ENCODE measurements around the gene TBC1D21.

The TBC1D21 gene

DNA sequence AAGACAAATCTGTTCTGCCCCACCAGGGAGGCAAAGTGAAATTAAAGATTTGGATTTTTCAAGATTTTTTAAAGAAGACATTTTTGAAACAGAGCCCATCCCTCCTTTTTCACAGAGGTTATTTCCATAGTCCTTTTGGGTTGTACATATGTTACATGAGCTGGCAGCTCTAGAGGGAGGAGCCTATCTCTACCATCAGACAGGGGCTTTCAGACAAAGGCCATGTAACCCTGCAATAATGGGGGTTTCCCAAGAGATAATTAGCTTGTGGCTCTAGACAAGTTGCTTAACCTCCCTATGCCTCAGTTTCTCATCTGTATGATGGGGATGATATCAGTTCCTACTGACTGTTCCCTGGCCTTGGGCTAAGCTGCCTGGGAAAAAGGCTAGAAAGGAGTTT is 8.0 kb upstream of the TBC1D21 start:
- DNase-seq = no peak

DNA sequence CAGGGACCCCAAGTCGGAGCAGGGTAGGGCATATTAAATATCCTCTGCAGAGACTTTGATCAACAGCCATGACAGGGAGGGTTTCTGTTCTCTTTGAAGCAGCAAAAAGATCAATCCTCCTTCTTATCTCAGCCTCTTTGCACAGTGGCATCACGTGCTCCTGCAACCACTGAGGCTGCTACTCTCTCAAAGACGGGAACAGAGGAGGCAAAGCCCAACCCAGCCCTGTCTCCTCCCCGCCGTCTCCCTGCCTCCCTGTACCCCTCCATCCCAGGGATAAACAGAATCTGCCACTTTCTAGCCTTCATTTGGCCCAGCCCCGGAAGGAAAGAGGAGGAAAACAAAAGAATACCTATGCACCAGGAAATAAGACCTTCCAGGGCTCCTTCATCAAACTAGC is 7.5 kb upstream of the TBC1D21 start:
- no peak for DNase-seq

DNA sequence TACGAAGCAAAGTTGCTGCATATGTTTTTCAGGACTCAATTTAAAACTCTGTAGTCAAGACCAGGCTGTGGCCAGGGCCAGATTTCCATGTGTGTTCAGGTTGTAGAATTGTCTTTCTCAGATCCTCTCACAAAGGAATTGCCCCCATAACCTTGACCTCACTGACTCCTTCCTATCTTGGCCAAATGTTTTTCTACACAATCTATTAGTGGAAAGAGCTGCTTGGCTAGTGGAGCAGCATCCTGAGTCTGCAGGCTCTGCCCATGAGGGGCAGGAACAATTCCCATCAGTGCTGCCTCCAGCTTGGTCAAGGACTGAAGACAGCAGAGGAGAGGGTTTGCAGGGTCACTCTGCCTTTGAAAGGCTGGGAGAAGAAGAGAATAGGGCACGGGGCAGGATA is 6.9 kb upstream of the TBC1D21 start:
- DNase-seq = no peak

DNA sequence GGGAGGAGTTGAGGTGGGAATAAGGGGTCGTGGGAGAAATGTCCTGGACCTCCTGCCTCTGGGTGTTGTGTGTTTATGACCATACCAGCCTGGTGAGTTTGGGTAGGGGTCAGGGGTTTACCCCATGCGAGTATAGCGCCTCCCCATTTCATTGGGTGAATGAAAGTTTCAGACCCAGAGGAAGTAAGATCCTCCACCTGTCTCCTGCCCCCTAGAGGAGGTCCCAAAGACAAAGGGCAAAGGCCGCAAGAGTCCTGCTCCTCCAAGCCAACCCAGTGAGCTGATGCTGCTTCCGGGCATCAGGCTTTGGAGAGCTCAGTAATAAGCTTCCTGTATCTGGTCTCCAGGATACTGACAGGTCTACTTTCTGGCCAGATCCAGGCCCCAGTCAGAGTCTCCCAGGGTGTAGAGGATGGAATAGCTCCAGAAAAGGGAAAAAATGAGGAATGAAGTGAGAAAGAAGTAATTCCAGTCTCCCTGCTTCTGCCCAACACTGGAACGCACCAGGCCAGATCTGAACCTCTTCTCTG is 6.4 kb upstream of the TBC1D21 start:
- no peak for DNase-seq

DNA sequence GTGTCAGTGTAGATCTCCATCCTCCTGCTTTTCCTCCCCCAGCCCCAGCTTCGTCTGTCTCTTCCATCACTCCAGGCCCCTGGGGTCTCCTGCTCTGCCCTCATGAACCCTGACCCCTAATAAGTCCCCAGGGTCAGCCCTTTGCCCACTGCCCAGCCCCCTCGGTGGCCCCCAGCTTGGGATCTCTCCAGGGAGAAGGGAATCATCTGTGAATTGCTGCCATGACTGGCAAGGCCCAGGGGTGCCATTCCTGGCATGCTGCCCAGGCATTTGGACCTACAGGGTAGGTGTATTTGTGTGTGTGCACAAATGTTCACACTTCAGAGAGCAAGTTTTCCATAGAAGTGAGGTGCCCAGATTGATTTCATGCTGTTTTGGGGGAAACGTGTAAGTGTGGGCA is 5.9 kb upstream of the TBC1D21 start:
- no peak for DNase-seq

DNA sequence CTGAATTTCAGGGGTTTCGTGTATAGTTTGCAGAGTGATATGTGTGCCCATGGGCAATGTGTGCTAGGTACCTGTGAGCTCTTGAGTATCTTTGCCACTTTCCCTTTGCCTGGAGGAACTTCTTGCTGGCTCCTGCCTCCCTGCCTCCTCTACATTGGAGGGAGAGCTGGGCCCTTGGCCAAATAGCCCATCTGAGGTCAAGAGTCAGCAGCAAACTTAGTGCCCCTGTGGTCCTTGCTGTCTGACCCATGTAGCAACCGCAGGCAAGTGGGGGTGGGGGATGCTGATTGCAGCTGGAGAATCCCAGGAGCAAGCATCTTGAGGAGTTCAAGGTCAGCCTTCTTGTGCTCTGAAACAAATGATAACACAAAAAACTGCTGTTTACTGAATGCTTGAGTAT is 5.4 kb upstream of the TBC1D21 start:
- DNase-seq = no peak

DNA sequence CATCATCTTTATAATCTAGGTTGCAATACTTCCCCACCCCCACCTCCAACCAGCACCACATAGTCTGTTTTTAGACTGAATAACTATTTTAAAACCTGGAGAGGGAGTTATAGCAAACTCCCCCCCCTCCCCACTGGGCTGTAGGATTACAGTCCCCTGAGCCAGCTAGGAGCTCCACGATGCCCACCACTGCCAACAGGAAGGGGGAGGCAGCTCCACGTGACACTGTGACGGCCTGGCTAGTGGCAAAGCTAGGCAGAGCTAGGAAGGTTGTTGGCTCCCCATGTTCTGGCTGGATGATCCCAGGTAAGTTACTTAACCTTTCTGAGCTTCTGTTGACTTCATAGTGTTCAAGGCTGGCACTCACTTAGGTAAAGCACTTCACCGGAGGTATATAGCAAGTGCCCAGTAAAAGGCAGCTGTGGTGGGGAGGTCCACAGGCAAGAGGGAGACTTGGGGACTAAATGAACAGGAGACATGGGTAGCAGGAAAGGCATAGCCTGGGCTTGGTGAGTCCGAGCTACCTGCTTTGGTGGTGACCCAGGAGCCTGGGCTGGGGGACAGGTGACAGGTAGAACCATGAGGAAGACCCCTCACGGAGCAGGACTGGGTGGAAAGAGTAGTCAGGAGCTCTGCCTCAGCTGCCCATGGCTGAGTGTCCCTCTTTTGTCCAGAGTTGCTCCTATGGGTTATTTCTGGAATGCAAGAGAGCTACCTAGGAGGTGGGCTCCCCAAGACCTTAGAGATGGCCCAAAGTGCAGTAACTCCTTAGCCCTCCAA is 4.0 kb upstream of the TBC1D21 start:
- DNase-seq = no peak

DNA sequence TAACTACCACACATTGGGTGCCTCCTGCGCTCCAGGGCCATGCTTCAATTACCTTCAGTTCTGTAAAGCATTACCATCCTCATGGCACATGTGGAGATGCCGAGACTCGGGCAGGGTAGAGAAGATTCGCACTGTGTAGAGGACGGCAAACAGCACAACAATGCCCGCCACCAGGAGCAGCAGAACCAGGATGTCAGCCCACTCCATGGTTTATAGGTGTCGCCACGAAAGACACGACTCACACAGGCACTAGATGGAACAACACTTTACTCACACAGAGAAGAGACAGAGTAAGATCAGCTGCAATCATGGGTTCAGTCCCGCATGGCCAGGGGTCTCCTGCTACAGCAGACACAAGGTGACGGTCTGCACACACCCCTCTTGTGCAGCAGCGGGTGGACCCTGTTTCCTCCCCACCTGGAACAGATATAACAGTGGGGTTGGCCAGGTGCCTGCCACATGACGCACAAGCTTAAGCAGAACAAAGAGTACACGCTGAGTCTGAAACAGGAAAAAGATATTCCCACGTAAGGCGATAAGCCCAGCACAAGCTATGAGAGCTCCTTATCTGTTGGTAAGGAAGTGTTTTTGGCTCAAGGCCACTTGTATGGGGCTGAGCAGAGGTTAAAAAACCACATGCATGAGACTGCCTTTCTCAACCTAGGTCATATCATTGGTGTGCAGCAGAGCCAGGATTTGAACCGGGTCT is 2.5 kb upstream of the TBC1D21 start:
- no peak for DNase-seq

DNA sequence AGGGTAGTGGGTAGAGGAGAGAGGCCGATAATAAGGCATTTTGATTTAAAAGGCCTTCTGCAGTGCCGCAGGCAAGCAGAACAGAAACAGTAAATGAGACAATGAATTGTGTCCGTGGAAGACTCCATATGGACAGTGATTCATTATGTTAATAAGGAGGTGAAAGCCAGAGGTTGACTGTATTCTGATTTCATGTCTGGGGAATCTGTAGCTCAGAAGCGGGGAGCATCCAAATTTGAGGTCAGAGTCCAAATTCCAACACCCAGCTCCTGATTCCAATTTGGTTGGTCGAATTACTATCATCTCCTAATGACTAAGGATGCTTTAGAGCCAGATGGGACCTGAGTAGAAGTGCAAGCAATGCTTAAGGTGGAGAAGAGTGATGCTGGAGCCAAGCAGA is 1.0 kb upstream of the TBC1D21 start:
- DNase-seq = no peak

DNA sequence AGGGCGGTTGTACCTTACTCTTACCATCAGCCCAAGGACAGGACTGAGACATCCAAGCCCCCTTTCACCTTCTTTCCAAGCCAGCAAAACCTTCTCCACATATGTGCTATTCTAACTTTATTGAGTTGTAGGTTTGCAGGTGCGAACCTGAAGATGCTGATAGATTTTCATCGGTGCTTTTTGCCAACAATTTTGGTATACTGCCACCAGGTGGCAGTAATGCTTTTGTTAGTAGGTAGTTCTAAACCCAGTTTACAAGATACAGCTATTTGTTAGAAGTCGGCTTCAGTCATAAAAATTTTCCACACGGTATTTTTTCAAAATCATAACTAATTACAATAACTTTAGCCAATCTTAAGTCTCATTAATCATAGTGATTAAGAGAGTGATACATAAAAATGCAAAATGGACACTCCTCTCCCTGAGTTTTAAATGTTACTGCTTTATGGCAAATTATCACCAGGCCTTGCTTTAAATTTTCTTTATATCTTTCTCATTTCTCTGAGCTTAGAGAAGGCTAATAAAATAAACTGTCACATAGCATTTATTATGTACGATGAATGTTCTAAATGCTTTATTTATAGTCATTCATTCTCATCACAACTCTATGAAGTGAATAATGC is 636 bp downstream of the TBC1D21 start:
- DNase-seq = peak; percentile 14

DNA sequence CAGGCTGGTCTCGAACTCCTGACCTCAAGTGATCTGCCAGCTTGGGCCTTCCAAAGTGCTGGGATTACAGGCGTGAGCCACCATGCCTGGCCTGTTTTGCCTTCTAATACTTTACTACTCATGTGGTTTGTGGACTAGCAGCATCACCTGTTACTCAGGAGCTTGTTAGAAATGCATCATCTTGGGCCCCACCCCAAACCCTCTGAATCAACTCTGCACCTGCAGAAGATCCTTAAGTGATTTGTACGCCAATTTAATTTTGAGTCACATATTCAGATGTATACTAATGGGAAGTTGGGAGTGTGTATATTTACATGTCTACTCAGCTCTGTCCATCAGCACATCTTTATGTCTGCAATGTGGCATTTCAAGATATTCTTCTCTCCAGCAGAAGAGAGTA is 6.1 kb downstream of the TBC1D21 start:
- no peak for DNase-seq

DNA sequence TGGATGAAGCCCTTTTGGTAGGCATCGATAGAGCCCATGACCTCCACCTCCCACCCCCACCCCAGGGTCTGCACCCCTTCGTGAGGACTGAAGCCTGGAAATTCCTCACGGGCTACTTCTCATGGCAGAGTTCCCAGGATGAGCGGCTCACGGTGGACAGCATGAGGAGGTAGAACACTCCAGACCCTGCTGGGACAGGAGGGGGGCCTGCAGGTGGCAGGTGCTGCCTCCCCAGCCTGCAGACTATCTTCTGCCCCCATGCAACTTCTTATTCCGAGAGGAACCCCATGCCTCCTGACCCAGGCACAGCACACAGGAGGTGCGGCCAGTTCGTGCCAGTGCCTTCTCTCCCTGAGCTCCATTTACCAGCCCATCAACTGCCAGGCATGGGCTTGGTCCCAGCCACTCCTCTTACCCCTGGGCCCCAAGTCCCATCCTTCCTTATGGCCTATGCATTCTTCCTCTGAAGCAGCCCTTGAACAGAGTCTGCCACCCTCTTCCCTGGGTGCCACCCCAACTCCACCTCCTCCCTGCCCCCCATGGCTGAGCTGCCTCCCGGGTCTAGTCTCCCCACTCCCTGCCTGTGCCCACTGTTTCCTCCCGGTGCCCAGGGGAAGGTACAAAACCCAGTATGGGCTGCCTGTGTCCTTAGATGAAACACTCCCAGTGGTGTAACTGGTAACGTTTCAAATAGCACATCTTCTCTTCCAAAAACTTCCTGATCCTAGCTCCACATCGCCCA is 8.4 kb downstream of the TBC1D21 start:
- no peak for DNase-seq

DNA sequence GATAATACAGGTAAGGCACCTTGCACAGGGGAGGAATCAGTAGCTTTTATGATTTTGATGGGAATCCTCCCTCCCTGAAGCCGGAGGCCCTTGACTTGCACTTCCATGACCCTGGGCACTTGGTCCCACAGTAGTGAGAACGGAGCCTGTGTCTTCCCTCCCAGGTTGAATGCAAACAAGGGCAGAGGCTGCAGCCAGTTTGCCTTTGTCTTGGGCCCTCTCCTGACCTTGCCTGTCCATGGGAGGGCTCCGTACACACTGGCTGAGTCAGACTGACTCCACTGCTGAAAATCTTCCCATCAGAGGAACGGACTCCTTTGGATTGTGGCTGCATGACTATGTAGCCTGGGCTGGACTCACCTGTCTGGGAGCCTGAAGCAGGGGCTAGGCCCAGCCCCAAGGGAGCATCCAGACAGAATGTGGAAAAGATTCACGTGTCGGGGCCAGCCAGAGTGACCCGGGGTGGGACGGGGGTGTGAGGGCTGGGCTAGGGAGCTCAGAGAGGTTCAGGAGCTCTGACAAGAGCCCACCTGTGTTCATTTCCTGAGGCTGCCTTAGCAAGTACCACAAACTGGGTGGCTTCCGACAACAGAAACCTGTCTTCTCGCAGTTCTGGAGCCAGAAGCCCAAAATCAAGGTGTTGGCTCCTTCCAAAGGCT is 9.5 kb downstream of the TBC1D21 start:
- DNase-seq = no peak

DNA sequence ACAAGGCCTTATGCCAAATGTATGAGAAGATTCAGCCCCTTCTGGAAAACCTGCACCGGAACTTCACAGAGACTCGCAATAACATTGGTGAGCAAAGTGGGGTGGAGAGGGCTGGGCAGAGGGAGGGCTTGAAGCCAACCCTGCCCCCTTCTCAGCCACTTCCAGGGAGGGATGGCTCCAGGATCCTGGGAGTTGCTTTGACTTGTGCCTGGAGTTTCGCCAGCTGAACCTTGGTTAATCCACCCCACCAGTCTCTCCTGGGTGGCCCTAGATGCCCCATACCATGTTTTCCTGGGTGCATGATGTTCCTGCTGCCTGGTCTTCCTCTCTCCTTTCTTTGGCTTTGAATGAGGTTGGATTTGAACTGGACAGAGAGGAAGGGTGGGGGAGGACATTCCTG is 10.8 kb downstream of the TBC1D21 start:
- no peak for DNase-seq

DNA sequence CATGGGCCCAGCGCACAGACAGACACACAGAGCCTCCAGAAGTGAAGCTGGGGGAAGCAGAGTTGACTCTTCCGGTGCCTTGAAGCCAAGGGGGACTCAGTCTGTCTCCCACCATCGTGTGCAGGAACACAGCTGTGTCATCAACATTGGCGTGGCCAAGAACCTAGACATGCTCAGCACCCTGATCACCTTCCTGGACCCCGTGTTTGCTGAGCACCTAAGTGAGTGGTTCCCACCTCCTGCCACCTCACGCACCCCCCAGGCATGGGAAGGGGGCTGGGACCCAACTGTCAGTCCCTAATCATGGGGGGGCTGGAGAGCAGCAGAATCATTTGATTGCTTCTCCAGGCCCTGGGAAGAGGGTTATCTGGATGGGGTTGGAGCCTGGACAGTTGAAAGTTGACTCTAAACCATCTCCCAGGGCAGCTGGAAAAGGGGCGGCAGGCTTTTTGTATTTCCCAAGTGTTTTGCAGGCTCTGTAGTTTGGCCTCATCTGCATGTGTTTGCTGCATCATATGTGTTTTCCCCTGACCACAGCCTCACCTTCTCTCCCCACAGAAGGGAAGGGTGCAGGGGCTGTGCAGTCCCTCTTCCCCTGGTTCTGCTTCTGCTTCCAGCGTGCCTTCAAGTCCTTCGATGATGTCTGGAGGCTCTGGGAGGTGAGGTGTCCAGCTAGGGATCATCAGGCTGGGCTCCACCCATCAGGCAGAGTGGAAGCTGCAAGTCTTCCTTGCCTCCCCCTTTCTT is 12.8 kb downstream of the TBC1D21 start:
- DNase-seq = no peak

DNA sequence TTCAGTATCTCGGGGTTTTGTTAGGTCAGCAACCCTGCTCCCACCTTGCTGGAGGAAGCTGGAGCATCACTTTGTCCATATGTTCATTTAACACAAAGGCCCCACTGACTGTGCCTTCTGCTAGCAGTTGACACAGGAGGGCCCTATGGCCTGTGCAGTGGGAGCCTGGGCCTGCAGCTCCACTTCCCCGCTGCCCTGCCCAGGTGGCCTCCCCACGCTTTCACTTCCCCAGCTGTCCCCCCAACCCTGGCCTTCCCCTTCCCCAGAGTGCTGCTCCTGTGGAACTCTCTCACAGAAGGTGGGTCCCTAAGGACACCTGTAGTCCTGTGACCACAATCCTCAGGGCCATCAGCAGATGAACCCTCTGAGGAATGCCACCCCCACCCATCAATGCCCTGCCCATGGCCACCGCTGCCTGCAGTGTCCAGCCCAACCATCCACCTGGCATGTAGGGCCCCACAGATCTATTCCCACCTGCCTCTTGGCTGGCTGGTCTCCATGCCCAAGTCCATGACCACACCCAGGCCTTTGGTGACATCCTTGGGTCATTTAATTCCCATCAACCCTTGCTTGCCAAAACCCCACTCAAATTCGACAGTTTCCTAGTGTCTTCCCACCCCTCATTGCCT is 13.5 kb downstream of the TBC1D21 start:
- DNase-seq = no peak

DNA sequence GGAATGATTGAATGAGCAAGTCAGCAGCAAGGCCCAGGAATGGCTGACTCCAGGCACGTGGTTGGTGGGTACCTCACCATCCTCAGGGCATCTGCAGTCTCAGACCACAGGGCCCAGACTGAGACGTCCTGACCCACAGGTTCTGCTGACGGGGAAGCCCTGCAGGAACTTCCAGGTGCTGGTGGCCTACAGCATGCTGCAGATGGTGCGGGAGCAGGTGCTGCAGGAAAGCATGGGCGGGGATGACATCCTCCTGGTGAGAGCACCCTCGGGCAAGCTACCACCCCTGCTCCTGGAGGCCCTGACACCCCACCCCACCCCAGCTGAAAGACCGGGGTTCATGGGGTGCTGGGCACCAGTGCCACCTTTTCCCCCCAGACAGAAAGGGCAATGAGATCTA is 14.1 kb downstream of the TBC1D21 start:
- DNase-seq = no peak

DNA sequence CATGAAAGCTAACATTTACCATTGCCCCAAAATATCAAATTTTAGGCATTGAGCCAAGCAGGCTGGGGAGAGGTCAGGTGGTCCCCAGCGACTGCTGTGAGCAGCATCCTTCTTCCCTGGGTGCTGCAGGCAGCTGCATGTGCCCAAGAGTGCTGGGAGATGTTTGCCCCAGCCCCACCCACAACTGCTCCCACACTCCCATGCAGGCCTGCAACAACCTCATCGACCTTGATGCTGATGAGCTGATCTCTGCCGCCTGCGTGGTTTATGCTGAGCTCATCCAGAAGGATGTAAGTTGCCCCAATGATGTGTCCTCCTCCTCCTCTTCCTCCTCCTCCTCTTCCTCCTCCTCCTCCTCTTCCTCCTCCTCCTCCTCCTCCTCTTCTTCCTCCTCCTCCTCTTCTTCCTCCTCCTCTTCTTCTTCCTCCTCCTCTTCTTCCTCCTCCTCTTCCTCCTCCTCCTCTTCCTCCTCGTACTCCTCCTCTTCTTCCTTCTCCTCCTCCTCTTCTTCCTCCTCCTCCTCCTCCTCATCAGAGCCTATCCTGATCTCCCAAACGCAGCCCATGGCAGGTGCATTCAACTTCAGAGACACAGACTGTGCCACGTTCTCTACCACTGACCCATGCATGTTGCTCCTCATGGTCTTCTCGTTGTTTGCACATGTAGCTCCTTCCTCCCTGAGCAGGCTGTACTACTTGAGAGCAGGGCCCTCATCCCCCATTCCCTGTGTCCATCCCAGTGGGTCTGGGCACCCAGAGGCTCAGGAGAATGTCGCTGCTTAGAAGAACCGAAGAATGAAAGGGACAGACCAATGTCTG is 15.1 kb downstream of the TBC1D21 start:
- DNase-seq = no peak

DNA sequence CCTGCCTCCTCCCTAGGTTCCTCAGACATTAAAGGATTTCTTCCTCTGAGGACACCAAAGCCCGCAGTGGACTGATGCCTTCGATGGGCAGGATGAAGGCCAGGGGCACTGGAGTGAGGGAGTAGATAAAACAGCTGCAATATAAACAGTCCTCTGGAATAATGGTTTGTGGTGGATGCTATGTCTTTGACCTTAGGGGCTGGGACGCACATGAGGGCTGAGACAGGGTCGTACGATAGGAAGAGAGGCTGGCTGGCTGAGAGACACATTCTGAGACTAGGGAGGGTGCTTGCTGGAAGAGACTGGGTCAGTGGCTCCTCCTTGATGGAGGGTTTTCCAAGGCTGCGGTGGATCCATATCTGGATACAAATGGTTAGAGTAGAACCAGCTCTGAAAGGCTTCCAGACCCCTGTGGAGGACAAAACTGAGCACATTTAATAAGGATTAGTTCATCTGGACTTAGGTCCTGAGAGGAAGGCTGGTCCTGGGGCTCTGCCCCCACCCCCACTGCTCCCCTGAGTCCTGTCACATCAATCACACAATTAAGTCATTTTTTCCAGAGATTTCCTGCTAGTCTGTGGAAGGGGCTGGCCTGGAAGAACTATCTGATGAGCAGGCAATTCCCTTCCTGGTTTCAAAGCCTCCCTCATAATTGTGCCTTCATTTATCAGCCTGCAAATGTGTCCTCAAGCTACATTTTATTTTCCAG is 15.8 kb downstream of the TBC1D21 start:
- DNase-seq = no peak

DNA sequence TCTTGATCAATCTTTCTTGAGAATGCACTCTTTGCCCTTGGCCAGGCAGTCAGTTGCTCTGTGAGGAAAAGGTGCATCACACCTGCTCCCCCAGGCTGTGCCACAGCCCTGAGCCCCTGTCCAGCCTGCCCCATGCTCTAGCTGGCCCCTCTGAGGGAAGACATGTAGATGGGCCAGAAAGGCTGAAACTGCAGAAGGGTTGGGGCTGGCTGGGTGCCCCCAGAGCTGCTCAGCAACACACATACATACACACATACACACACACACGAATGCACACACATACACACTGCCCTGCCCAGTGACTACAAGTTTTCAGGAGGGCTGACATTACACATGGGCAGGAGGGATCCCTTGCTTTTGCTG is 16.4 kb downstream of the TBC1D21 start:
- DNase-seq = no peak
